UCSD-AML1 (cell line): ENCODE measurements around the gene MTG1.
"Not testable (repeated sequence)": the region's sequence is repeated elsewhere in the genome, so short reads cannot be mapped to it uniquely, and the experiment has no call there.

Source experiments
- DNase-seq: peaks from one replicate; lab custom pipeline; 2025; ENCODE audit not compliant: unreplicated experiment; lab: John Stamatoyannopoulos, UW

The MTG1 gene

DNA sequence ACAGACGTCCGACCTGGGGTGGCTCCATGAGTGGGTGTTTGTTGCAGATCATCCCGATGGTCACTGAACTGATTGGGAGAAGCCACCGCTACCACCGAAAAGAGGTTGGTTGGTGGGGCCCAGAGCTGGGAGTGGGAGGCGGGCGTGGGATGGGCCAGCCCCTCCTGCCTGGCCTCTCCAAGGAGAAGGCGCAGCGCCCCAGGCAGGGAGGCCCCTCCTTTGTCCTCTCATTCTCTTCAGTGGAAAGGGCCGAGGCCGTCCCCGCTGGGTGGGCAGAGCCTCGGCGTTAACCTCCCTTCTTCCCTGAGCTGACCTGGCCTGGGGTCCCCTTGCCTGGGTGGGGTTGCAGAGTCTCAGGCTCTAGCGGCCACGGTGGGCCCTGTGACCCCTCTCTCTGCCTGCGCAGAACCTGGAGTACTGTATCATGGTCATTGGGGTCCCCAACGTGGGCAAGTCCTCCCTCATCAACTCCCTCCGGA lies 5.2 kb downstream of the MTG1 start:
- DNase-seq, result no peak

DNA sequence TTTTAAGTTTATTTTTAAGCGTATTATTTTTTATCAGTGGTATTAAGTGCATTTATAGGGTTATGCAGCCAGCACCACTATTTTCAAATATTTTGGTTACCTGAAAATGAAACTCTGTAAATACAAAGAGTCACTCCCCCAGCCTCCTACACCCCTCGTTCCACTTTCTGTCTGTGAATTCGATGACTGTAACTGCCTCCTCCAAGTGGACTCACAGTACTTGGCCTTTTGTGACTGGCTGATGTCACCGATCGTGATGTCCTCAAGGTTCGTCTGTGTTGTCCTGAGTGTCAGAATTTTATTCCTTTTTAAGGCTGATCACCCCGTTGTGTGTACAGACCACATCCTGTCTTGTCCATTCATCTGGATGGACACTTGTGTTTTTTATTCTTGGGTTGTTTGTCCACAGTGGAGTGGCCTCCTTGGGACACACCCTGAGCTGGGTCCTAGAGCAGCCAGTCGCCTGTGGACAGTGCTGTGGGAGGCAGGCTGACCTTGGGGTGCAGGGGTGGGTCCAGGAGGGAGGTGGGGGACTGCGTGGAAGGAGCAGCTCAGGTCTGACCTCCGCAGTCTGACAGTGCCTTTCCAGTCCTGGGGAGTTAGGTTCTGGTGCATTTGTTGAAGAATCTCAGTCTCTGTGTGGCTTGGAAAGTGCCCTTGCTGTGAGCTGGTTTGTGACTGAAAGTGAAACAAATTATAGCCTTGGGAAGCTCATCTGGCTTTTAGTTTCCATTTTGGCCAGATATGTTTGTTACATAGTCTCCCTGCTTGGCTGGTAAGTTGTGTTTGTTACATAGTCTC lies 6.9 kb downstream of the MTG1 start:
- no peak for DNase-seq

DNA sequence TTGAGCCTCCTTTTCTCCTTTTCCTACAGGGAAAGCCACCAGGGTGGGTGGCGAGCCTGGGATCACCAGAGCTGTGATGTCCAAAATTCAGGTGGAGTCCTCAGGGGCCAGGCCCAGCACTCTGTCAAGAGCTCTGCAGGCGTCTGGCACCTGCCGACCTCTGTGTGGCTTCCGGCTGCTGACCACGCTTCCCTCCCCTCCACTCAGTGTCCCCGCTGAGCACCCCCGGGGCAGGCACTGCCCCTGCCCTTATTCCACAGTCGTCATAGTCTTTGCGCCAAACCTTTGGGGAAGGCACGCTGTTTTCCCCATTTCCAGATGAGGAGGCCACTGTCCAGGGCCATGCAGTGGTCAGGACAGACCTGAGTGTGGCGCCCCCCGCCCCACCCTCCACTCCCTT lies 7.5 kb downstream of the MTG1 start:
- DNase-seq, result no peak

DNA sequence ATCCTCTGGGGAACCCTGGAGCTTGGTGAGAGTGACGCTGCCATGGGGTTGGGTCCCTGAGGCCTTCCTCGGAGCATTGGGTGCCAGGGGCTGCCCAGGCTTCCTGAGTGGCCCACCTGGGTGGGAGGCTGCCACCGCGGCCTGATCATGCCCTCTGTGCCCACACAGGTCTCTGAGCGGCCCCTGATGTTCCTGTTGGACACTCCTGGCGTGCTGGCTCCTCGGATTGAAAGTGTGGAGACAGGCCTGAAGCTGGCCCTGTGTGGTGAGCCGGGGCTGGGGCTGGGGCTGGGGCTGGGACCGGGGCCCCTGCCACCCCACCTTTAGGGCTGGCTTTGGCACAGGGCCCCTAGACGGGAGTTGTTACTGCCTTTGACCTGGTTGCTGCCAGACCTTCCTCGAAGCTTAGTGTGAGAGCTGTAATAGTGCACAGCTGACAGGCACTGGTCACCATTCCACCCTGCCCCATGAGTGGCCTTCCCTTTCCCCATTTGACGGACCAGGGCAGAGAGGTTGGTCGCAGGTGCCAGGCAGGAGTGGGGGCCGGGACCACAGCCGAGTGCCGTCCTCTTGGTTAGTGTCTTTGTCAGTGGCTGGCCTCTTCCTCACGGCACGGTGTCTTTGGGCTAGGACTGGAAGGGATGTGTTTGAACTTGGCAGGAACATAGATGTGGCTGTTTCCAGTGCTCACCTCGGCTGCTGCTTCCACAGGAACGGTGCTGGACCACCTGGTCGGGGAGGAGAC lies 8.2 kb downstream of the MTG1 start:
- no peak for DNase-seq

DNA sequence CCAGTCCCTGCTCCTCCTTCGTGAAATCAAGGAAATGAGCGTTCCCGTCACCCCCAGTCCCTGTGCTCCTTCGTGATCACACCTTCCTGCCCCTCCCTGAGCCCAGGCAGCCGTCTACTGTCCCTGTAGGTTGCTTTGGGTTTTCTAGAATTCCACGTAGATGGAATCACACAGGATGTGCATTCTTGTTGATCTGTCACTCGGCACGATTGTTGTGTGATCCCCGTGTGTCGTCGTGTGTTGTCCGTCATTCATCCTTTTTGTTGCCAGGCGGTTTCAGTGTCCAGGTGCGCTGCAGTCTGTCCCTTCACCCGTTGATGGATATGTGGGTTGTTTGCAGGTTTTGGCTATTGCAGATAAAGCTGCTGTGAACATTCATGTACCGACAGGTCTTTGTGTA lies 9.4 kb downstream of the MTG1 start:
- DNase-seq, result no peak

DNA sequence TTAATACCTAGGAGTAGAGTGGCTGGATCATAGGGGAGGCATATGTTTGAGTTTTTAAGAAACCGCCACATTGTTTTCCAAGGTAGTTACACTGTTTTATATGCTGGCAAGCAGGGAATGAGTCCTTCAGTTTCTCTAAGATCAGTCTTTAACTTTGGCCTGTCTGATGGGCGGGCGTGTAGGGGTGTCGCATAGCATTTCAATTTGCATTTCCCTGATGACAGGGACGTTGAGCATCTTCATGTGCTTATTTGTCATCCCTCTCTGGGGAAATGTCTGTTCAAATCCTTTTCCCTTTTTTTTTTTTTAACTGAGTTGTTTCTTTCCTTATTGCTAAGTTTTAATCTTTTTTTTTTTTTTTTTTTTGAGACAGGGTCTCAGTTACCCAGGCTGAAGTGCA lies 9.8 kb downstream of the MTG1 start:
- no peak for DNase-seq

DNA sequence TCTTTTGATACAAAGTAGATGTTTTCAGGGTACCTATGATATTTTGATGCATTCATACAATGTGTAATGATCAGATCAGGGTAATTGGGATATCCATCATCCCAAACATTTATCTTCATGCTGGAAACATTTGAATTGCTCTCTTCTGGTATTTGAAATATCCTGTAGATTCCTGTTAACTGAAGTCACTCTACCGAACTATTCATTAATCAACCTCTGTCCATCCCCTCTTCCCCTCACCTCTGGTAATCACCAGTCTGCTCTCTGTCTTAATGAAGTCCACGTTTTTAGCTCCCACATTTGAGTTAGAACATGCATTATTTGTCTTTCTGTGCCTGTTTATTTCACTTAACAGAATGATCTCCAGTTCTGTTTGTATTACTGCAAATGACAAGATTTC lies 11.3 kb downstream of the MTG1 start:
- no peak for DNase-seq

DNA sequence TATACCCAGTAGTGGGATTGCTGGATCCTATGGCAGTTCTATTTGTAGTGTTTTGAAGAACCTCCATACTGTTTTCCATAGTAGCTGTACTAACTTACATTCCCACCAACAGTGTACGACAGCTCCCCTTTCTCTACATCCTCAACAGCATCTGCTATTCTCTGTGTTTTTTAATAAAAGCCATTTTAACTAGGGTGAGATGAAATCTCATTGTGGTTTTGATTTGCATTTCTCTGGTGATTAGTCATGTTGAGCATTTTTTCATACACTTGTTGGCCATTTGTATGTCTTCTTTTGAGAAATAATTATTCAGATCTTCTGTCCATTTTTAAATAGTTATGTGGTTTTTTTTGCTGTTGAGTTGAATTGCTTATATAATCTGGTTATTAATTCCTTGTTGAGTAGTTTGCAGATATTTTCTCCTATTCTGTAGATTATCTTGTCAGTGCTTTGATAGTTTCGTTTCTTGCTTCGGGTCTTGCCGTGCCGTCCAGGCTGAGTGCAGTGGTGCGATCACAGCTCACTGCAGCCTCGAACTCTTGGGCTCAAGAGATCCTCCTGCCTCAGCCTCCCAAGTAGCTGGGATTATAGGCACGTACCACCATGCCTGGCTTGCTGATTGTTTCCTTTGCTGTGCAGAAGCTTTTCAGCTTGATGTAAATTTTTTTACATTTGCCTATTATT lies 12.0 kb downstream of the MTG1 start:
- DNase-seq, result no peak

DNA sequence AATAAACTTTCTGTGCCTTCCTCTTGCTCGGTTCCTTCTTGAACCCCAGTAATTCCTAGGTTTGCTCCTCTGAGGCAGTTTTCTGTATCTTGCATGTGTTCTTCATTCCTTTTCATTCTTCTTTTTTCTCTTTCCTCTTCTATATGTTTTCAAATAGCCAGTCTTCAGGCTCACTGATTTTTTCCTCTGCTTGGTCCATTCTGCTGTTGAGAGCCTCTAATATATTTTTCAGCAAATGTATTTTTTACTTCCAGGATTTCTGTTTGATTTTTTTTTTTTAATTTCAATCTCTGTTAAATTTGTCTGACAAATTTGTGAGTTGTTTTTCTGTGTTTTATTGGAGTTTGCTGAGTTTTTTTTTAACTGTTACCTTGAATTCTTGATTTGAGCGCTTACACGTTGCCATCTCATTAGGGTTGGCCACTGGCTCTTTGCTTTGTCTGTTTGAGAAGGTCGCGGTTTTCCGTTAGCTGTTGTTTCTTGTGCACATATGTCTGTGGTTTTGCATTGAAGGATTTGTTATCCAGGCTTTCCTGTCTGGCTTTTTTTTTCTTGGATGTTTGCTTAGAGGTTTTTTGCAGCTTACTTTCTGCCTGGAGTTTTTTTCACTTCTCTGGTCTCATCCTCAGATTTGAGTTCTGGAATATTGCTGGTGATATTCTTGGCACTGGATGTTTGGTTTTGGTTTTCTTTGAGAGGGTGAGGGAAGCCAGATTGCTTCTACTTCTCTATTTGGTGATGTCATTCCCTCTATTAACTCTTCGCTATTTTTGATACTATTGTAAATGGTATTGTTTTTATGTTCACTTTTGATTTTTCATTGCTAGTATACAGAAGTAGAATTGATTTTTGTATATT lies 17.8 kb downstream of the MTG1 start:
- DNase-seq, result no peak

DNA sequence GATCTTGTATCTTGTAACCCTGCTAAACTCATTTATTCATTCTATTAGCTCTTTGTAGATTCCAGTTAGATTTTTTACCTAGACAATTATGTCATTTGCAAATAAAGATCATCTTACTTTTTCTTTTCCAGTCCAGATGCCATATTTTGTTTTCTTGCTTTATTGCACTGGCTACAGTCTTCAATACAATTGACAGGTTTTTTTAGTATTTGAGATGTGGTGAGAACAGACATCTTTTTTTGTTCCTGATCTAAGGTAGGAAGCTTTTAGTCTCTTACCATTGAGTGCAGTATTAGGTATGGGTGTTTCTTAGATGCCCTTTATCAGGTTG lies 18.4 kb downstream of the MTG1 start:
- no peak for DNase-seq

DNA sequence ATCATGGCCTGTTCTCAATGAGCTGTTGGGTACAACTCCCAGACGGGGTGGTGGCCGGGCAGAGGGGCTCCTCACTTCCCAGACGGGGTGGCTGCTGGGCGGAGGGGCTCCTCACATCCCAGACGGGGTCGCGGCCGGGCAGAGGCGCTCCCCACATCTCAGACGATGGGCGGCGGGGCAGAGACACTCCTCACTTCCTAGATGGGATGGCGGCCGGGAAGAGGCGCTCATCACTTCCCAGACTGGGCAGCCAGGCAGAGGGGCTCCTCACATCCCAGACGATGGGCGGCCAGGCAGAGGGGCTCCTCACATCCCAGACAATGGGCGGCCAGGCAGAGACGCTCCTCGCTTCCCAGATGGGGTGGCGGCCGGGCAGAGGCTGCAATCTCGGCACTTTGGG lies 20.4 kb downstream of the MTG1 start:
- DNase-seq, result not testable (repeated sequence)

DNA sequence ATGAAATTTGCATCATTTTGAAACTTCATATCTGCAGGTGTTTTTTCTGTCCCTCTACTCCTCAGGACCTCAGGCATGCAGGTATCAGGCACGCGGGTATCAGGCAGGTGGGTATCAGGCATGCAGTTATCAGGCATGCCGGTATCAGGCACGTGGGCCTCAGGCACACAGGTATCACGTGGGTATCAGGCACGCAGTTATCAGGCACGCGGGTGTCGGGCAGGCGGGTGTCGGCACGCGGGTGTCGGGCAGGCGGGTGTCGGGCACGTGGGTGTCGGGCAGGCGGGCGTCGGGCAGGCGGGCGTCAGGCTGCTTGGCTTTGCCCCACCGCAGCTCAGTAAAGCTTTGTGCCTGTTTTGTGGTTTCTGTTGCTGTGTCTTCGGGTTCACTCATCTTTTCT lies 21.8 kb downstream of the MTG1 start:
- DNase-seq, result no peak

DNA sequence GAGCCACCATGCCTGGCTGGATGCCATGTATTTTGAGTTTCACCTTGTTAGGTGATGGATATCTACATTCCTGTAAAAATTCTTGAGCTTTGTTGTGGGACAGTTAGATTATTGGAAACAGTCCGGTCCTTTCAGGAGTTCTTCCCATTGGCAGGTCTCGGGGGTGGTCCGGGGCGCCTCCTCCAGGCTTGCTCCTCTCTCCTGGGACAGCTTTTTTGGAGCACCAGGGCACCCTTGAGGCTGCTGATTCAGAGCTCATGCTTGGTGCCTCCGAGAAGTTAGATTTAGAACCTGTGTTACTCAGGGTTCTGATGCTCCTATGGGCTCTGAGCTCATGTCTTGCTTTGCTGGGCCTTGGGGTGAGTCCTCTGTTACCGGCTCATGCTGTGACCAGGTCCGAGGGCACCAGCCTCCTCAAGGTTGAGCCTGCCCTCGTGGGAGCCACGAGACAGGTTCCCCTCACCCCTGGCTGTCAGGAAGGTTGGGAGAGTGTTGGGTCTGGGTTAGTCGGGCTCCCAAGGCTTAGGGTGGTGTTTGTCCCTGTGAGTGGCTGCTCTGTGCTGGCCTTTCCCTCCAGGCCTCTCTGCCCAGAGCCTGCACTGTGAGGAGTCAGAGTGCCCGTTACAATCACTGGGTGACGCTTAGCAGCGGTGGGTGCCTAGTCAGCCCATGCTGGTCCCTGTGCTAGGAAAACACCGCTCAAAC lies 24.5 kb downstream of the MTG1 start:
- no peak for DNase-seq

DNA sequence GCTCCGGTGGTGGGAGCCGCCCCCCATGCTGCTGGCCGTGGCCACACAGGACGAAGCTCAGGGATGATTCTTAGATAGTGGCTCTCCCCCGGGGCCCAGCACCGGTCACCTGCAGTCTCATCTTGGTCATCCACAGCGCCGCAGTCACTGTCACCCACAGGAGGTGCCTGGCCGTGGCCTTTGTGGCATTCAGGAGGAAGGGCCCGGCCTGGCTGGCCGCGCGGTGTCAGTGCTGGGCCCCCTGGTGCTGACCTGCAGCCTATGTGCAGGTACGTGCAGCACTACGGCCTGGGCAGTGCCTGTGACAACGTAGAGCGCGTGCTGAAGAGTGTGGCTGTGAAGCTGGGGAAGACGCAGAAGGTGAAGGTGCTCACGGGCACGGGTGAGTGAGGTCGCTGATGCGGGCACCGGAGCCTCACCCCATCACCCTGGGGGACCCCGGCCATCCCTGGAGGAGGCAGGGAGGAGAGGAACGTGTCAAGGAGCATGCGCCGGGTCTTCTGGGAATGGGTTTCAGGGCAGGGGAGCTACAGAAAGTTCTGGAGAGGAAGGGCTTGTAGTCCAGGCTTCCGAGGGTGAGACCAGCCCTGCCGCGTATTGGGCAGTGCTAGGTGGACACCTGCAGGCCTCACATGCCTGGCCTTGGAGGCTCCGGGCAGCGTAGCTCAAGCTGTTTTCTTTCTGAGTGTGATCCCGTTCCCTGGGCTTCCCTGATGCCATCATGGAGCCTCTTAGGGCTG lies 25.4 kb downstream of the MTG1 start:
- no peak for DNase-seq

DNA sequence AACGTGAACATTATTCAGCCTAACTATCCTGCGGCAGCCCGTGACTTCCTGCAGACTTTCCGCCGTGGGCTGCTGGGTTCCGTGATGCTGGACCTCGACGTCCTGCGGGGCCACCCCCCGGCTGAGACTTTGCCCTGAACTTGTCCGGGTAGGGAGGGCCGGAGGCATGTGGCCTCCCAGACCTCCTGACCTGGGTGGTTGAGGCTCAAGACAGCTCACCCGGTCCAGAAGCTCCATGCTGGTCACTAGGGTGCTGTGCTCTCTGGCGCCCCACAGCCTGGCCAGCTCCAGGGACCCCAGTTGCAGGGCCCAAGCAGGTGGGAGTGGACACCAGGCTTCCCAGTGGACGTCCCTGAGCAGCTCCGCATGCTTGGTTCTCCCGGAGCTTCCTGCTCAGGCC lies 26.1 kb downstream of the MTG1 start:
- DNase-seq, result no peak

DNA sequence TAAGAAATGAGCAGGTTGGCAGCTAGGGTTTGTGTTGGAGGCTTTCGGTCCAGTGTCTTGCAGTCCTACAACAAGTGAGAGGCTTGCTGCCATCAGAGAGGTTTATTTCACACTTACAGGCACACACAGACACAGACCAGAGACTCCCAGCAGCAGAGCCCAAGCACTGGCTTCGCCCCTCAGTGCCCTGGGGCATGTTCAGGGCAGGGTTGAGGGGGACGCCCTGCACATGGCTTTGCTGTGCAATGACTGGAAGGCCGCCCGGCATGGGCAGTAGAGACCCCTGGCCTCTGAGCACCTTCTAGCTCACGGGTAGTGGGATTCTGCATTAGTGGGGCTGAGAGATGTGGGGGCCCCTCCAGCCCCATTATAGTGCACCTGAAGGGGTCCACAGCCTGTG lies 26.6 kb downstream of the MTG1 start:
- DNase-seq, result no peak

DNA sequence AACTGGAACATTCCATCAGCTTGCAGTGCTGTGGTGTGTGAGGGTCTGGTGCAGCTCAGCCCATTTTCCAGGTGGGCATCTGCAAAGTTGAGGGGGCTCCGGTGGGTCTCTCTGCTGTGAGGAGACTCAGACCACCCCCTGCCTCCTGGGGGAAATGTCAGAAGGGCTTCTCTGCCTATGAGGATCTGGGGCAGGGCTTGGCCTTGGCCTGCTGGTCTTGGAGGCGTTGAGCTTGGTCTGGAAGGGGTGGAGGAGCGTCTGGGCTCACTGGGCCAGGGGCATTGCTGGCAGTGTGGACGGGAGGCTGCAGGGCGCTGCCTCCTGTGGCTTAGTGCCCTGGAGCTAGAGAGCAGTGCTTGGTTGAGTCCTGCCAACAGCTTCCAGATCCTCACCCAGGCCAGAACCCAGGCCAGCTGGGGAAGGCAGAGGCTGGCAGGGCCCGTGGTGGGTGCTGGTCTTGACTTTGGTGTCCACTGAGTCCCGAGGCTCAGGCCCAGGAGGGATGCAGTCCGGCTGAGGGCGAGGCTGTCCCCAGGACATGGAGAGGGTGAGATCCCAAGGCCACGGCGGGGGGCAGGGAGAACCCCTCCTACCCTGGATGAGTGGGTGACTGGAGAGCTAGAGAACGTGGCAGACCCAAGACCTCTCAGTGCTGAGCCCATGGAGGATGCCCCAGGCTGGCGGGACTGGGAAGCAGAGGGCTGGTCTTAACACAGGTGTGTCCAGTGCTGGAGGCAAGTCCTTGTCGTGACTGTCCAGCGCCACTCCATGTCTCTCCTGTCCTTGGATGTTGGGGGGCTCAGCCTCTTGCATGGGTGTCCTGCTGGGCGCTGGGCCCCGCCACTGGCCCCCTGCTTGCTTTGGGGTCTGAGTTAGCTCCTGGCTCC lies 27.6 kb downstream of the MTG1 start:
- no peak for DNase-seq

DNA sequence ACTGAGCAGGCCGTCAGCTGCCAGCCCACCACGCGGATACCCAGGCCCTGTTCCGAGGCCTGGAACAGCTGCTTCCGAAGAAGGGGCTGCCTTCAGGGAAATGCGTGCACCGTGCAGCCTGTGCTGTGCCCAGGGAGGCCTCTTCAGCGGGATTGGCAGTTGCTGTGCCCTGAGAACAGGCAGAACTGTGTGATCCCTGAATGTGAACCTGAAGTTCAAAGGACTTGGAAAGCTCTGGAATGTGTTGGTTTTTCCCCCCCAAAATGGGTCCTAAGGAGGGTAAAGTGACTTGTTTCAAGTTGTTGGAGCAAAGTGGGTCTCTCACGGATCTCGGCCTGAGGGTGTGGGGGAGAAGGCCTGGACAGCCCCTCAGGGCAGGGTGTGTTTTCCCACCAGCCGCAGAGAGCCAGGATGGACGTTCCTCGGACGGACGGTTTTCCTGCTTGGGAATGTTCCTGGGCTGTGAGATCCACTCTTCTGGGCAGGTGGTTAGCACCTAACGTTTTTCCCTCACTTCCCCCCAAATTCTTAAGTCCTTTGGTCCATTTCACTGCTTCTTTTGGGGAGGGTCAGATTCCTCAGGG lies 28.4 kb downstream of the MTG1 start:
- no peak for DNase-seq
